ENCODE results near the gene HSPB2. TPM values are rescaled to one million over a fixed set of nuclear protein-coding genes. Genes with fewer than 3 reads are reported as not detected.

HSPB2 gene
- total and polyA plus RNA-seq, 2 of the 8 experiments (the other 6 are each of a cell fraction or from before 2014, with no cell fraction given) = 0.32 to 0.86 TPM

DNA sequence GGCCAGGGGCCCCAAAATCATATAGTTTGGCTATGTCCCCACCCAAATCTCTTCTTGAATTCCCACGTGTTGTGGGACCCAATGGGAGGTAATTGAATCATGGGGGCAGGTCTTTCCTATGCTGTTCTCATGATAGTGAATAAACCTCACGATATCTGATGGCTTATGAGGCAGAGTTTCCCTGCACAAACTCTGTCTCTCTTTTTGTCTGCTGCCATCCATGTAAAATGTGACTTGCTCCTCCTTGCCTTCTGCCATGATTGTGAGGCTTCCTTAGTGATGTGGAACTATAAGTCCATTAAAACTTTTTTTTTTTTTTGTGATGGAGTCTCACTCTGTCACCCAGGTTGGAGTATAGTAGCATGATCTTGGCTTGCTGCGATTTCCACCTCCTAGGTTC lies 39.0 kb downstream of the HSPB2 start (continued):
- TF ChIP-seq EP300 (IDR thresholded peaks at IDR 0.05; ENCODE audit: borderline replicate concordance in 1 of 2, low read depth in 2 of 2, low read length in 2 of 2) (no peak), ASH2L (IDR thresholded peaks at IDR 0.05; ENCODE audit: low read length) (no peak), RBBP5 (IDR thresholded peaks at IDR 0.05; ENCODE audit: borderline replicate concordance, low read depth, low read length) (no peak)
- TF ChIP-seq, protein P1, sequence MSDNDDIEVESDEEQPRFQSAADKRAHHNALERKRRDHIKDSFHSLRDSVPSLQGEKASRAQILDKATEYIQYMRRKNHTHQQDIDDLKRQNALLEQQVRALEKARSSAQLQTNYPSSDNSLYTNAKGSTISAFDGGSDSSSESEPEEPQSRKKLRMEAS (IDR thresholded peaks at IDR 0.05) = no peak
